Lung (tissue), 12 donors: ENCODE measurements around the gene TBRG4. TPM values are rescaled to one million over a fixed set of nuclear protein-coding genes. Genes with fewer than 3 reads are reported as not detected.

Experiments used
- ATAC-seq: fragments of 200-7000 bp; cut with Tn5 transposase; one replicate; pipeline ENCODE4 v1.9.1; 2020; ENCODE audit warnings: moderate number of reproducible peaks; ENCODE audit not compliant: insufficient read depth, low FRiP score
- DNase-seq, 3 donors: peaks; one replicate each; pipeline ENCODE4 v3.0.0-alpha.2; 2013 to 2017
- H3K27ac ChIP-seq, 2 donors: one replicate each; pipeline ENCODE4 v1.5.1; 2013; ENCODE audit warnings: mild to moderate bottlenecking in 2 of 2, moderate library complexity in 2 of 2, control low read depth in 1 of 2, inconsistent platforms in 1 of 2, low read depth in 1 of 2, low read length in 1 of 2
- H3K27me3 ChIP-seq, 3 donors: one replicate each; pipeline ENCODE4 v1.5.1; 2013; ENCODE audit warnings: low read length in 2 of 3; ENCODE audit not compliant: control insufficient read depth in 3 of 3, insufficient read depth in 3 of 3
- H3K36me3 ChIP-seq, 4 donors: one replicate each; pipeline ENCODE4 v1.5.1; 2013; ENCODE audit warnings: low read length in 4 of 4, mild to moderate bottlenecking in 1 of 4, moderate library complexity in 1 of 4; ENCODE audit not compliant: control insufficient read depth in 4 of 4, insufficient read depth in 4 of 4
- H3K4me1 ChIP-seq, 5 donors: one replicate each; pipeline ENCODE4 v1.5.1; 2013; ENCODE audit warnings: low read length in 5 of 5, mild to moderate bottlenecking in 2 of 5, moderate library complexity in 1 of 5; ENCODE audit not compliant: control insufficient read depth in 5 of 5, insufficient read depth in 5 of 5
- H3K4me3 ChIP-seq: one replicate; pipeline ENCODE4 v1.5.1; 2013; ENCODE audit warnings: mild to moderate bottlenecking, control low read depth, moderate library complexity
- H3K9ac ChIP-seq, 2 donors: one replicate each; pipeline ENCODE4 v1.5.1; 2013; ENCODE audit warnings: low read length in 2 of 2, control low read depth in 1 of 2; ENCODE audit not compliant: insufficient read depth in 1 of 2
- H3K9me3 ChIP-seq, 4 donors: one replicate each; pipeline ENCODE4 v1.5.1; 2013; ENCODE audit warnings: low read length in 3 of 4, mild to moderate bottlenecking in 1 of 4, moderate library complexity in 1 of 4; ENCODE audit not compliant: control insufficient read depth in 4 of 4, insufficient read depth in 3 of 4
- WGBS, 2 donors: extraction: QIAGEN DNeasy Blood & Tissue Kit; methylation state at CpG; one replicate each; pipeline ENCODE4 v1.1.7; 2013; 5-methylcytosine and 5-hydroxymethylcytosine counted together
- polyA plus RNA-seq, 2 donors: library from polyadenylated mRNA; stranded (reverse); fragments of 200-250 nt; gene quantifications; one replicate each; pipeline ENCODE4 v1.2.1, GENCODE V29; 2013
- total RNA-seq, 2 donors: library from RNA; depleted of rRNA in 1 of 2; stranded (reverse); fragments of >200 nt in 1 of 2; gene quantifications; one replicate each; pipeline ENCODE4 v1.2.1, GENCODE V29; 2014 to 2021
- TF ChIP-seq, protein P1 (sequence below): IDR thresholded peaks from 2 replicates; pipeline ENCODE4 v1.5.1; 2012; ENCODE audit warnings: mild to moderate bottlenecking; ENCODE audit errors: control extremely low read depth, extremely low read depth
- donor health status: control.
- donor health status: control.
- donor health status: Bipolar disorder and iron deficiency.
- donor health status: healthy.
- donor health status: DM: yes; HTN: yes; CAD: no.

Gene TBRG4
- total and polyA plus RNA-seq, 4 donors = 32.2 to 65.6 (median 46.9) TPM

DNA sequence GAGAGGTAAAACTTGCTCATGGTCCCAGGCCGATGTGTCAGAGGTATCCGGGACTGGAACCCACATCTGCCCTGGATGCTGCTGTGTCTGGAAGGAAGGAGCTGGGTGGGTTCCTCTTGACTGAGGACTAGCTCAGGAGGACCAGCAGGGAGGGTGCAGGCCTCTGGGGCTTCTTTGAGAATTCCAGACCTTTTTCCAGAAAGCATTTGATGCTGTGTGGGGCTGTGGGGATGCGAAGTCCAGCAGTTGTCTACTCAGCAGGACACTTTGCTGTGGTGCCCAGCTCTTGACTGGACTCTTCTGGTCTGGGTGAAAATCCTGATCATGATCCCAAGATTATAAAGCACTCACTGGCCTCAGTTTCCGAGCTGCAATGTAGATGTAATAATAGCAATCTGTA lies 47.8 kb upstream of the TBRG4 start:
- peak overlapping the region; percentile 40 for H3K4me3 ChIP-seq
- peak overlapping the region; percentile 9 to 36 for H3K27ac ChIP-seq
- H3K9ac ChIP-seq = no peak overlapping the region
- ATAC-seq = no peak
- peak in 1 of 3 donors; percentile 8 for DNase-seq
- 82 to 91% methylated on average over 4 of the region's 4 CpGs for WGBS, 2 donors
- peaks cover 0 to 2% (median 1%) of the 10 kb centered on the region in 4 donors for H3K9me3 ChIP-seq
- peaks cover 0 to 31% (median 8%) of the 10 kb centered on the region in 3 donors for H3K27me3 ChIP-seq
- H3K4me1 ChIP-seq = peaks cover 0 to 4% (median 0%) of the 10 kb centered on the region in 5 donors
- TF ChIP-seq, protein P1, sequence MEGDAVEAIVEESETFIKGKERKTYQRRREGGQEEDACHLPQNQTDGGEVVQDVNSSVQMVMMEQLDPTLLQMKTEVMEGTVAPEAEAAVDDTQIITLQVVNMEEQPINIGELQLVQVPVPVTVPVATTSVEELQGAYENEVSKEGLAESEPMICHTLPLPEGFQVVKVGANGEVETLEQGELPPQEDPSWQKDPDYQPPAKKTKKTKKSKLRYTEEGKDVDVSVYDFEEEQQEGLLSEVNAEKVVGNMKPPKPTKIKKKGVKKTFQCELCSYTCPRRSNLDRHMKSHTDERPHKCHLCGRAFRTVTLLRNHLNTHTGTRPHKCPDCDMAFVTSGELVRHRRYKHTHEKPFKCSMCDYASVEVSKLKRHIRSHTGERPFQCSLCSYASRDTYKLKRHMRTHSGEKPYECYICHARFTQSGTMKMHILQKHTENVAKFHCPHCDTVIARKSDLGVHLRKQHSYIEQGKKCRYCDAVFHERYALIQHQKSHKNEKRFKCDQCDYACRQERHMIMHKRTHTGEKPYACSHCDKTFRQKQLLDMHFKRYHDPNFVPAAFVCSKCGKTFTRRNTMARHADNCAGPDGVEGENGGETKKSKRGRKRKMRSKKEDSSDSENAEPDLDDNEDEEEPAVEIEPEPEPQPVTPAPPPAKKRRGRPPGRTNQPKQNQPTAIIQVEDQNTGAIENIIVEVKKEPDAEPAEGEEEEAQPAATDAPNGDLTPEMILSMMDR = no peak
- H3K36me3 ChIP-seq = peaks cover 0 to 1% (median 0%) of the 10 kb centered on the region in 4 donors

DNA sequence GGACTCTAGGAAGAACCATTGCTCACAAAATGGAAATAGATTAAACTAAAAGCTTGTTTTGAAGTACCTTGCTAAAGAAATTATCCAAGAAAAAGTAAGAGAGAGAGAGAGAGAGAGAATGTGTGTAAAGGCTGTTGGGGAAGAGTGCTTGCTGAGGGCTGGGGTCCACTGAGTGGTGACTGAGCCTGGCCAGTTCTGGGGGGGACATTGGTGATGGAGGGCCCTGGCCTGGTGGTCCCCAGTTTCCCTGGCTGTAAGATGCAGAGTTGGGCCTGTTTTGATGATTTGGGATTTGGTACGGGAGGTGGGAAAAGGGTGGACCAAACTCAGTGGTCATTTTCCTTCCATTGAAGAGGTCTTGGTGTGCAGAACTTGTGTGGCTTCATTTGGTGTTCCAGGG lies 47.0 kb upstream of the TBRG4 start:
- 81 to 90% methylated on average over 1 of the region's 1 CpG for WGBS, 2 donors
- Histone ChIP-seq H3K27ac (peak overlapping the region; percentile 70 to 71), H3K4me1 (peaks cover 0 to 4% (median 0%) of the 10 kb centered on the region in 5 donors), H3K36me3 (no peaks in the 10 kb centered on the region), H3K9ac (no peak overlapping the region), H3K9me3 (no peaks in the 10 kb centered on the region), H3K4me3 (peak overlapping the region; percentile 58), H3K27me3 (peaks cover 0 to 31% (median 8%) of the 10 kb centered on the region in 3 donors)
- TF ChIP-seq, protein P1 = no peak
- ATAC-seq (no peak), DNase-seq (no peak)

DNA sequence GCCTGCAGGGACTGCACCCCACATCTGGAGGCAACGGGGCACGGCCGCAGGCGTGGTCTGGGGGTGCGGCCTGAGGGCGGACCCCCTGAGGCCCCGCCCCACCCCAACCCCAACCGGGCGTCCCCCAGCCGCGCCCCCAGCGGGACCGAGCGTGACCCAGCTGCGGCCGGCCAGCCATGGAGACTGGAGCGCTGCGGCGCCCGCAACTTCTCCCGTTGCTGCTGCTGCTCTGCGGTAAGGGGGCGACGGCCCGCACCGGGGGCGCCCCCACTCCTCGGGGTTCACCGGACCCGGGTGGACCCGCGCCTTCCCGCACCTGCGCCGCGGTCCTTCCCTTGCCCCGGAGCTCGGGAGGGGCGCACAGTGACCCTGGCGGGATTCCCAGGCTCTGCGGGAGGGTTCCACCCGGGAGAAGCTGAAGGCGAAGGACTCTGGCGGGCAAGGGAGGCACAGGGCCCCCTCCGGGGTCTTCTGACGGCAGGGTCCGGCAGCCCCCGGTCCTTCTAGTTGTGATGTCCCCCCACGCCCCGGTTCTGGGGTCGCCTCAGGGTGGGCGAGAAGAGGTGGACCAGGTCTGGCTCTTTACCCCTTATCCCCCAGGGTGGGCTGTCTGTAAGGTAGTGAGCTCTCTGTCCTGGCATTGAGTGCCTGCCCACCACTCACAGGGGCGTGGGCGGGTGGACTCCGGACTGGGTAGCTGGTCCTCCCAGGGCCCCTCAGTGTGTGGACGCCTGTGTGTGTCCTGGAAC lies 46.3 kb upstream of the TBRG4 start, which contains the start of gene RAMP3:
TSS of gene RAMP3 (plus strand) at position 139 of the 749 bp plus-strand sequence. CDS start at position 177, 38 bp downstream.
- H3K4me1 ChIP-seq = peaks cover 0 to 4% (median 0%) of the 10 kb centered on the region in 5 donors

More for the DNA sequence above, 46.3 kb upstream of the TBRG4 start, which contains the start of gene RAMP3:
- ATAC-seq = no peak
- Histone ChIP-seq H3K9me3 (no peaks in the 10 kb centered on the region), H3K9ac (no peak within 1 kb of the TSS), H3K4me3 (peak within 1 kb of the TSS; percentile 58), H3K27me3 (peaks cover 0 to 31% (median 9%) of the 10 kb centered on the region in 3 donors), H3K27ac (peak within 1 kb of the TSS; percentile 70 to 71), H3K36me3 (no peaks in the 10 kb centered on the region)
- WGBS, 2 donors = 13 to 14% methylated on average over 48 to 56 of the region's 56 CpGs
- TF ChIP-seq, protein P1 = no peak
- DNase-seq = peak in 1 of 3 donors; percentile 13
